ENCODE results near the gene CPNE9. TPM values are rescaled to one million over a fixed set of nuclear protein-coding genes. Genes with fewer than 3 reads are reported as not detected.

Gene CPNE9
- total RNA-seq, 2 donors from 2014 or later: not detected

DNA sequence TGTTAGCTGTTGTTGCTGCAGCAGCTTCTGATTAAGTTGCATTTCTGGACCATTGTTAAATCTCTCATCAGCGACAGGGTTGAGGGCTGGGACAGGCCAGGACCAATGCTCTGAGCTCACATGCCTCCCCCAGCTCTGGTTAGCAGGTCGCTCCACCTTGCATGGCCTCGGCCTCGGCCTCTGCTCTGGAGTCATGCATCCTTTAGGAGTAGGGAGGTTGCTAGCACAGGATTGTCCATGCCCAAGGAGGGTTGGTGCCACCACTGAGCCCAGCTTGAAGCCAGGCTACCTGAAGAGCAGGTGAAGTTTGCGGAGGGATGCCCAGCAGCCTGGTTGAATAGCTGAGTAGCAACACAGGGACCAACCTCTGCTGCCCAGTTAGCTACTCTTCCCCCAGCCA is 11.2 kb upstream of the CPNE9 start:
- TF ChIP-seq, protein P1, sequence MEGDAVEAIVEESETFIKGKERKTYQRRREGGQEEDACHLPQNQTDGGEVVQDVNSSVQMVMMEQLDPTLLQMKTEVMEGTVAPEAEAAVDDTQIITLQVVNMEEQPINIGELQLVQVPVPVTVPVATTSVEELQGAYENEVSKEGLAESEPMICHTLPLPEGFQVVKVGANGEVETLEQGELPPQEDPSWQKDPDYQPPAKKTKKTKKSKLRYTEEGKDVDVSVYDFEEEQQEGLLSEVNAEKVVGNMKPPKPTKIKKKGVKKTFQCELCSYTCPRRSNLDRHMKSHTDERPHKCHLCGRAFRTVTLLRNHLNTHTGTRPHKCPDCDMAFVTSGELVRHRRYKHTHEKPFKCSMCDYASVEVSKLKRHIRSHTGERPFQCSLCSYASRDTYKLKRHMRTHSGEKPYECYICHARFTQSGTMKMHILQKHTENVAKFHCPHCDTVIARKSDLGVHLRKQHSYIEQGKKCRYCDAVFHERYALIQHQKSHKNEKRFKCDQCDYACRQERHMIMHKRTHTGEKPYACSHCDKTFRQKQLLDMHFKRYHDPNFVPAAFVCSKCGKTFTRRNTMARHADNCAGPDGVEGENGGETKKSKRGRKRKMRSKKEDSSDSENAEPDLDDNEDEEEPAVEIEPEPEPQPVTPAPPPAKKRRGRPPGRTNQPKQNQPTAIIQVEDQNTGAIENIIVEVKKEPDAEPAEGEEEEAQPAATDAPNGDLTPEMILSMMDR (IDR thresholded peaks at IDR 0.05): no peak
- no peak overlapping the region for H3K27ac ChIP-seq
- no peaks in the 10 kb centered on the region for H3K9me3 ChIP-seq
- peaks cover 0 to 22% of the 10 kb centered on the region in 2 donors for H3K4me1 ChIP-seq
- no peaks in the 10 kb centered on the region for H3K27me3 ChIP-seq
- DNase-seq (ENCODE audit: low spot score): no peak
- peaks cover 92% of the 10 kb centered on the region for H3K36me3 ChIP-seq
- no peak overlapping the region for H3K4me3 ChIP-seq

DNA sequence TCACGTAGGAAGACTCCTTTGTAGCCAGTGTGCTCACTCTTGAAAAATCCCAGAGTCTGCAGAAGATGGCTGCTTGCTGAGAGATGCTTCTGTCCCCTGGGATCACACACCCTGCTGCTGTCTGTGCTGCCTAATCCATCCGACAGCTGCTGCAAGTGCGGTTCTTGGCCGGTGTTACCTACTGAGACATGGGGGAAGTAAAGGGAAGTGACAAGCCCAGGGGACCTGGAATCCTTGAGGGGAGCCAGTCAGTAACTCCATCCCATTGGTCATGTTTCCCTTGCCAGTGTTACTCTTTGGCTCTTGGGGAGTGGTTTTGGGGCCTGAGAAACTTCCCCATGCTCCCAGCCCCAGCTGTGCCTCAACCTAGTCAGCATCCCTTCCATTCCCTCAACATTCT is 8.3 kb upstream of the CPNE9 start:
- Histone ChIP-seq H3K4me3 (no peak overlapping the region), H3K27ac (no peak overlapping the region), H3K4me1 (peaks cover 0 to 22% of the 10 kb centered on the region in 2 donors), H3K27me3 (no peaks in the 10 kb centered on the region), H3K36me3 (peaks cover 86% of the 10 kb centered on the region), H3K9me3 (no peaks in the 10 kb centered on the region)
- no peak for DNase-seq (ENCODE audit: low spot score)
- TF ChIP-seq, protein P1 (IDR thresholded peaks at IDR 0.05): no peak

DNA sequence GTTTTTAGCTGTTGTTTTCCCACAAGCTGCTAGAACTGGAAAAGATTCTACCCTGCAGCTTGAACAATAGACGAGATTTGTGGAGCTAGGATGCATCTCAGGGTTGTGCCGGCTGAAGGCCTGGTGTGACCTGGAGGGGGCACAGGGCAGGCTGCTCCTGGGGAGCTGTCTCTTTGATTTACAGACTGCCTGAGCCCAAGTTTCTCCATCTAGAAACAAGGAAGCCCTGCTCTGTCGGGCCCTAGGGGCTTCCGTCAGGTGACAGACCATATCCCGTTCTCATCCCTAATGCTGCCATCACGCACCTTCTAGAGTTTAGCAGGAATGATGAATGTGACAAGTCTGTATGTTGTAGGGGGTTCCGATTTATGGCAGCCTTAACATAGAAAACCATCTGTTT is 7.9 kb upstream of the CPNE9 start:
- H3K4me1 ChIP-seq: peaks cover 0 to 18% of the 10 kb centered on the region in 2 donors
- H3K27me3 ChIP-seq: no peaks in the 10 kb centered on the region
- TF ChIP-seq, protein P1 (IDR thresholded peaks at IDR 0.05): no peak
- H3K27ac ChIP-seq: no peak overlapping the region
- H3K4me3 ChIP-seq: no peak overlapping the region
- H3K36me3 ChIP-seq: peaks cover 86% of the 10 kb centered on the region
- H3K9me3 ChIP-seq: no peaks in the 10 kb centered on the region
- no peak for DNase-seq (ENCODE audit: low spot score)

DNA sequence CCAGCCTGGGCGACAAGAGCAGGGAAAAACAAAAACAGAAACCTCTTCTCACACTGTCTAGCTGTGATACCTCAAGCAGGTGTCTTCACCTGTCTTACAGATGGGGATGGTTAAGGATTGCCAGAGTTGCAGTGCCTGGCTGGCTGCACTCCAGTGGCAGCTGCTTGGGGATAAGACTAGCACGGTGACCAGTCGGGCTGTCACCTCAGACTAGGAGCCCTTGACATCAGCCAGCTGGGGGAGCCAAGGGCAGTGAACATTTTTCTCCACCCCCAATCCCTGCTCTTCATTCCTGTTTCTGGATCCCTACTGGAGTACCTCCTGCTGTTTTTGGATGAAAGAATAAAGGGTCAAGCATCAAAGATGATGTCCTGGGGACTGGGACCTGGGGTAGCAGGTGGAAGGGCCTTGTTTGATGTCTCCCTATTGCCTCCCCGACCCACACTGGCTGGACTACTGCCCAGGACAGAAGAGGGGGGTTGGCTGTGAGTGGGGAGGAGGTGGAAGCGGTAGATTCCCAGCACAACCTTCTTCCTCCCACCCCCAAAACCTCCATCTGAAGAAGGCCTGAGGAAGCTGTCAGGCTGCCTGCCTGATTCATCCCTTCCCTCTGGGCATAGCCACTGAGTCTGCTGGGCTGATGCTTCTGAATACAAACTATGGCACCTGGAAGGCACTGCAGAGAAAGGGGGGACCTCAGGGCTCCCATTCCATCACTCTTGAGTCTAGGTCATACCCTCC is 7.0 kb upstream of the CPNE9 start:
- DNase-seq (ENCODE audit: low spot score): no peak

DNA sequence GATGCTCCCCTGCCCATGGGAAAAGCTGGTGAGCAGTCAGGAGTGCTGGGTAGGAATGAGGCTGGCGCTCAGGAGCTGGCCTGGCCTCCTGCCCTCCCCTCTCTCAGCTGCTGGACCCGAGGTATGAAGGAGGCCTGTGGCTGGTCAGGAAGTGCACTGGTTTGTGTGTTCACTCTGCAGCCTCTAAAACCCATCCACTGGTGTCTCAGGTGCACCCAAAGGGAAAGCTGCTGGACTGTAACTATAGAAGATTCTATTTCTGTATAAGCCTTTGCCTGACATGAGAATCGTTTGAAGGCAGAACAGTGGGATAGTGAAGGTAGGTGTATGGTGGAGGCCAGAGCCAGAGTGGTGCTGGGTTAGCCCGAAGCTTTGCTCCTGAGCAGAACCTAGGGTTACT is 5.7 kb upstream of the CPNE9 start:
- peaks cover 77% of the 10 kb centered on the region for H3K36me3 ChIP-seq
- no peak for DNase-seq (ENCODE audit: low spot score)
- peaks cover 0 to 10% of the 10 kb centered on the region in 2 donors for H3K4me1 ChIP-seq
- TF ChIP-seq, protein P1 (IDR thresholded peaks at IDR 0.05): no peak
- H3K9me3 ChIP-seq: no peaks in the 10 kb centered on the region
- no peaks in the 10 kb centered on the region for H3K27me3 ChIP-seq
- no peak overlapping the region for H3K4me3 ChIP-seq
- no peak overlapping the region for H3K27ac ChIP-seq

More for the DNA sequence above, 7.0 kb upstream of the CPNE9 start:
- Histone ChIP-seq H3K4me3 (no peak overlapping the region), H3K36me3 (peaks cover 79% of the 10 kb centered on the region), H3K27me3 (no peaks in the 10 kb centered on the region), H3K27ac (no peak overlapping the region), H3K9me3 (no peaks in the 10 kb centered on the region), H3K4me1 (peaks cover 0 to 10% of the 10 kb centered on the region in 2 donors)
- TF ChIP-seq, protein P1 (IDR thresholded peaks at IDR 0.05): no peak

DNA sequence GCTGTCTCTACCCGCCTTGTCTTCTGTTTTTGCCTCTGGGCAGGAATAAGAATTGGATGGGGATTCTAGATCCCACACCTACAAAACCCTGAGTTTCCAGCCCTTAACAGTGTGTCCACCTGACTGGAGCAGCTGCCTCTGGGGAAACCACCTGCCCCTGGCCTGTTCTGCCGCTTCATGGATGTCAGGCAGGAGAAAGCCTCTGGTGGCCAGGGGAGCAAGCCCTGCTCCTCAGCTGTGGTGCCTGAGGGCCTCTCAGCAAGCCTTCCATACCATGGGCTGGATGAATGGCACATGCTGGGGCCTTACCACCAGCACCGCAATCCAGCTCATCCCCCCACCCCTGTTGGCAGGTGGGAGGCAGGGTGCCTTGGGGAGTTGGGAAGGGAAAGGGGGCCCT is 5.3 kb upstream of the CPNE9 start:
- no peak overlapping the region for H3K27ac ChIP-seq
- TF ChIP-seq, protein P1 (IDR thresholded peaks at IDR 0.05): no peak
- no peaks in the 10 kb centered on the region for H3K27me3 ChIP-seq
- no peak overlapping the region for H3K4me3 ChIP-seq
- H3K4me1 ChIP-seq: peaks cover 0 to 11% of the 10 kb centered on the region in 2 donors
- H3K9me3 ChIP-seq: no peaks in the 10 kb centered on the region
- DNase-seq (ENCODE audit: low spot score): no peak
- H3K36me3 ChIP-seq: peaks cover 74% of the 10 kb centered on the region
